ENCODE data around the gene HYCC2.
"Not testable (repeated sequence)": the region's sequence is repeated elsewhere in the genome, so short reads cannot be mapped to it uniquely, and the experiment has no call there.

HYCC2 gene

GRCh38 chr2:201093573-201093972, 22.1 kb upstream of the HYCC2 start:
- Histone ChIP-seq H3K27me3 (no peaks in the 10 kb centered on the region), H3K36me3 (peaks cover 20 to 45% (median 25%) of the 10 kb centered on the region in 11 experiments), H3K27ac (no peak overlapping the region), H4K20me1 (no peaks in the 10 kb centered on the region), H3K9me3 (replicated peaks in 1 of 11) (no peaks in the 10 kb centered on the region), H3K4me1 (no peaks in the 10 kb centered on the region), H3K4me3 (no peak overlapping the region), H3K9ac (no peak overlapping the region), H3K4me2 (no peak overlapping the region)
- TF ChIP-seq Cebpa-rat (IDR thresholded peaks at IDR 0.05): no peak

DNA sequence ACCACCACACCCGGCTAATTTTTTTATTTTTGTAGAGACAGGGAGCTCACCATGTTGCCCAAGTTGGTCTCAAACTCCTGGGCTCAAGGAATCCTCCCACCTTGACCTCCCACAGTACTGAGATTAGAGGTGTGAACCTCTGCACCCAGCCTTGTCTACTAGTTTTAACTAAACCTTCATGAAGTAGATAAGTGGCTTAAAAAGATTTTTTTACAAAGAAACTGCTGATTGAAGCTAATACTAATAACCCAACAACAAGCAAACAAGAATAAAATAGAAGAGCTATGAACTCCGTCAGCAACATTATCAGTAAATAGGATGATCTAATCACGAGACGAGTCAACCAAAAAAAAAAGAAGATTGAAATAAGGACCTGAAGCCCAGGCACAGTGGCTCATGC, 19.1 kb upstream of the HYCC2 start:
- H3K4me1 ChIP-seq: no peaks in the 10 kb centered on the region

DNA sequence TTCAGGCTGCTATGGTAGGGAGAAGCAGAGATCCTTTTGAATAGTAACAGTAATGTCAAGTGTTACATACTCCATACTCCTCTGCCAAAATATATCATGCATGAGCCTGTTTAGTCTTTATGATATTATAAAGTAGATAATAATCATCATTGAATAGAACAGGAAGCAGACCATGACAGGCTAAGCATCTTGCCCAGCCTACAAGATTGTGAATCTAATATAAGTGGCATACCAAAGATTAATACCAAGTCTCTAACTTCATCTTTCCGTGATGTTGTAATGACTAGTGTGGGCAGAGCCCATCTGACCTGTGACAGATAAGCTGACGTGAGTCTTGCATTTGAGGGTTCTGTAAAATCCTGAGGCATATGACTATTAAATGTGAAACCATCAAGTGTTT, 13.4 kb upstream of the HYCC2 start:
- Histone ChIP-seq H3K9me3 (replicated peaks in 1 of 11) (no peaks in the 10 kb centered on the region), H4K20me1 (peaks cover 0 to 11% (median 0%) of the 10 kb centered on the region in 11 experiments; a peak in 4 of 22 replicates), H3K9ac (no peak overlapping the region), H3K4me1 (no peaks in the 10 kb centered on the region), H3K27ac (no peak overlapping the region), H3K27me3 (no peaks in the 10 kb centered on the region), H3K4me2 (no peak overlapping the region), H3K36me3 (peaks cover 88 to 100% (median 98%) of the 10 kb centered on the region in 11 experiments), H3K4me3 (no peak overlapping the region)
- no peak for TF ChIP-seq Cebpa-rat (IDR thresholded peaks at IDR 0.05)

More for the DNA sequence above, 19.1 kb upstream of the HYCC2 start:
- H4K20me1 ChIP-seq: no peaks in the 10 kb centered on the region
- no peak overlapping the region for H3K4me3 ChIP-seq
- H3K27me3 ChIP-seq: no peaks in the 10 kb centered on the region
- H3K27ac ChIP-seq: no peak overlapping the region
- no peak overlapping the region for H3K4me2 ChIP-seq
- no peaks in the 10 kb centered on the region for H3K9me3 ChIP-seq (replicated peaks in 1 of 11)
- TF ChIP-seq Cebpa-rat (IDR thresholded peaks at IDR 0.05): no peak
- no peak overlapping the region for H3K9ac ChIP-seq
- peaks cover 48 to 75% (median 55%) of the 10 kb centered on the region in 11 experiments for H3K36me3 ChIP-seq

DNA sequence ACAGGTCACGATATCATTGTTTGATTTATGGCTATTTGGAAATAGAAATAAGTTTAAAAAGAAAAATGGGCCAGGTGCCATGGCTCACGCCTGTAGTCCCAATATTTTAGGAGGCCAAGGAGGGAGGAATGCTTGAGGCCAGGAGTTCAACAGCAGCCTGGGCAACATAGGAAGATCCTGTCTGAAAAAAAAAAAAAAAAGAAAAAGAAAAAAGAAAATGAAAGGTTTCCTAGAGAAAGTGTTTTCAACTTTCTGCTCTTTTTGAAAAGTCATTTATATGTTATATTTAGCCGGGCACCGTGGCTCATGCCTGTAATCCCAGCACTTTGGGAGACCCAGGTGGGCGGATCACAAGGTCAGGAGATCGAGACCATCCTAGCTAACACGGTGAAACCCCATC, 3.5 kb upstream of the HYCC2 start:
- Histone ChIP-seq H3K9ac (no peak overlapping the region), H4K20me1 (peaks cover 0 to 13% (median 0%) of the 10 kb centered on the region in 11 experiments; a peak in 9 of 22 replicates), H3K27ac (no peak overlapping the region), H3K4me1 (peaks cover 19 to 29% (median 21%) of the 10 kb centered on the region in 10 experiments), H3K36me3 (peaks cover 13 to 21% (median 14%) of the 10 kb centered on the region in 11 experiments), H3K4me2 (no peak overlapping the region), H3K4me3 (no peak overlapping the region), H3K9me3 (replicated peaks in 1 of 11) (no peaks in the 10 kb centered on the region; a peak in 1 of 22 replicates), H3K27me3 (no peaks in the 10 kb centered on the region)
- no peak for TF ChIP-seq Cebpa-rat (IDR thresholded peaks at IDR 0.05)

DNA sequence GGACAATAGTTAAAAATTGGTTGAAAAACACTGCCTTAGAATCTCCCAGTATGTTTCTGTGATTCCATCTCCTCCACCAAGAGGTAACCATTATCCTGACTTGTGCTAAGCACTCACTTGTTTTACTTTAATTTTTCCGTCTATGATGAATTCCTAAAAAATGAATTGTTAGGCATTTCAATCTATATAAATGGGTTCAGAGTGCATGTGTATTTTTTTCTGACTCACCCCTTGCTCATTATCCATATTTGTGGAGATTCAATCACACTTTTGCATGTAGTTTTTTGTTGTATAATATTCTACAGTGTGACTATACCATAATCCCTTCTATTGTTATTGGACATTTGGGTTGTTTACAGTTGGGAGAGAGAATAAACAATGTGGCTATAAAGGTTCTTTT, 1.6 kb upstream of the HYCC2 start:
- H3K9me3 ChIP-seq (replicated peaks in 1 of 11): no peaks in the 10 kb centered on the region; a peak in 1 of 22 replicates
- H3K9ac ChIP-seq: peak overlapping the region; percentile 85 to 97 (median 94); a peak in 12 of 22 replicates
- peaks cover 0 to 25% (median 10%) of the 10 kb centered on the region in 11 experiments; a peak in 12 of 22 replicates for H4K20me1 ChIP-seq
- peaks cover 0 to 3% (median 0%) of the 10 kb centered on the region in 11 experiments; a peak in 1 of 22 replicates for H3K36me3 ChIP-seq
- H3K4me3 ChIP-seq: peak overlapping the region; percentile 70 to 96 (median 90); a peak in 16 of 20 replicates
- H3K27ac ChIP-seq: 0 out of 22 replicates have a peak overlapping the region, but pooled peaks of 1 of the 11 experiments have one; percentile 97
- H3K27me3 ChIP-seq: no peaks in the 10 kb centered on the region
- peaks cover 28 to 42% (median 38%) of the 10 kb centered on the region in 10 experiments for H3K4me1 ChIP-seq
- TF ChIP-seq Cebpa-rat (IDR thresholded peaks at IDR 0.05): no peak
- H3K4me2 ChIP-seq: peak overlapping the region; percentile 61 to 95 (median 82)

- peak overlapping the region; percentile 61 to 95 (median 82) for H3K4me2 ChIP-seq
- peak overlapping the region; percentile 70 to 96 (median 90) for H3K4me3 ChIP-seq
- H3K27me3 ChIP-seq: no peaks in the 10 kb centered on the region
- peaks cover 1 to 34% (median 15%) of the 10 kb centered on the region in 11 experiments; a peak in 14 of 22 replicates for H4K20me1 ChIP-seq
- H3K9ac ChIP-seq: peak overlapping the region; percentile 85 to 97 (median 94)
- TF ChIP-seq Cebpa-rat (IDR thresholded peaks at IDR 0.05): no peak
- H3K9me3 ChIP-seq (replicated peaks in 1 of 11): no peaks in the 10 kb centered on the region; a peak in 1 of 22 replicates
- H3K36me3 ChIP-seq: peaks cover 0 to 3% (median 0%) of the 10 kb centered on the region in 11 experiments; a peak in 1 of 22 replicates
- peaks cover 31 to 46% (median 41%) of the 10 kb centered on the region in 10 experiments for H3K4me1 ChIP-seq
- H3K27ac ChIP-seq: peak overlapping the region; percentile 85 to 97 (median 94); a peak in 21 of 22 replicates
These were observed 695 bp upstream of the HYCC2 start for GRCh38 chr2:201072201-201072530.

GRCh38 chr2:201070948-201071478, 458 bp downstream of the HYCC2 start:
- peak overlapping the region; percentile 85 to 97 (median 94) for H3K9ac ChIP-seq
- peak overlapping the region; percentile 75 to 99 (median 91) for H3K4me2 ChIP-seq
- peak overlapping the region; percentile 85 to 97 (median 94) for H3K27ac ChIP-seq
- H4K20me1 ChIP-seq: peaks cover 5 to 46% (median 25%) of the 10 kb centered on the region in 11 experiments; a peak in 16 of 22 replicates
- H3K4me1 ChIP-seq: peaks cover 31 to 46% (median 41%) of the 10 kb centered on the region in 10 experiments
- TF ChIP-seq Cebpa-rat (IDR thresholded peaks at IDR 0.05): no peak
- H3K9me3 ChIP-seq (replicated peaks in 1 of 11): no peaks in the 10 kb centered on the region; a peak in 1 of 22 replicates
- H3K4me3 ChIP-seq: peak overlapping the region; percentile 70 to 96 (median 90)
- H3K36me3 ChIP-seq: peaks cover 0 to 3% (median 0%) of the 10 kb centered on the region in 11 experiments; a peak in 2 of 22 replicates
- no peaks in the 10 kb centered on the region for H3K27me3 ChIP-seq

DNA sequence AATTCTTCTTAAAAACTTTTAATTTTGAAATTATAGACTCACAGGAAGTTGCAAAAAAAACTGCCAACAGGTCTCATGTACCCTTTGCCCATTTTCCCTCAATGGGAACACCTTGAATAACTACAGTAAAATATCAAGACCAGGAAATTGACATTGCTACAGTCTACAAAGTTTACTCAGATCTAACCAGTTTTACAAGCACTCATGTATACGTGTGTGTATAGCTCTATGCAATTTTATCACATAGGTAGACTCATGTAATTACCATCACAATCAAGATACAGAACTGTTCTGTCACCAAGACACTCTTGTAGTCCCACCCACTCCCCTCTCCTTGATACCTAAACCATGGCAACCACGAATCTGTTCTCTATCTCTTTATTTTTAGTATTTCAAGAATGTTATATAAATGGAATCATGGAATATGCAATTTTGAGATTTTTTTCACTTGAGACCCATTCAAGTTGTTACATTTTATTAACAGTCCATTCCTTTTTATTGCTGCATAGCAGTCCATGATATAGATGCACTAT, 6.6 kb downstream of the HYCC2 start:
- H3K4me2 ChIP-seq: no peak overlapping the region
- no peak overlapping the region for H3K27ac ChIP-seq
- peaks cover 13 to 24% (median 19%) of the 10 kb centered on the region in 10 experiments; a peak in 19 of 20 replicates for H3K4me1 ChIP-seq
- H4K20me1 ChIP-seq: peaks cover 5 to 71% (median 41%) of the 10 kb centered on the region in 11 experiments; a peak in 16 of 22 replicates
- no peak overlapping the region for H3K9ac ChIP-seq
- H3K27me3 ChIP-seq: no peaks in the 10 kb centered on the region
- TF ChIP-seq Cebpa-rat (IDR thresholded peaks at IDR 0.05): no peak
- peaks cover 8 to 24% (median 14%) of the 10 kb centered on the region in 11 experiments; a peak in 16 of 22 replicates for H3K36me3 ChIP-seq
- H3K9me3 ChIP-seq (replicated peaks in 1 of 11): no peaks in the 10 kb centered on the region
- no peak overlapping the region for H3K4me3 ChIP-seq

GRCh38 chr2:201063516-201063915, 8.0 kb downstream of the HYCC2 start:
- not testable (repeated sequence) for H3K9ac ChIP-seq; H3K27me3 ChIP-seq; H3K27ac ChIP-seq; H3K4me2 ChIP-seq; H3K4me3 ChIP-seq; H3K9me3 ChIP-seq (replicated peaks in 1 of 11)
- Histone ChIP-seq H4K20me1 (peaks cover 8 to 78% (median 50%) of the 10 kb centered on the region in 11 experiments; a peak in 19 of 22 replicates), H3K4me1 (peaks cover 7 to 13% (median 8%) of the 10 kb centered on the region in 10 experiments; a peak in 17 of 20 replicates), H3K36me3 (peaks cover 9 to 37% (median 24%) of the 10 kb centered on the region in 11 experiments; a peak in 19 of 22 replicates)
